Choroid plexus epithelial cell (primary cell): ENCODE results near the gene AMOTL2.
A peak's percentile ranks its signal among the peaks of the same experiment; 100 is the strongest.

Experiments used
- DNase-seq: peaks from one replicate; pipeline ENCODE4 v3.0.0-alpha.2; 2010; ENCODE audit warnings: low read depth
- H3K4me3 ChIP-seq: 2 replicates; pipeline ENCODE4 v1.5.1; 2011; ENCODE audit warnings: low read depth, mild to moderate bottlenecking, control low read depth, low read length, moderate library complexity
- TF ChIP-seq, protein P1 (sequence below): conservative IDR thresholded peaks from 2 replicates; pipeline ENCODE4 v1.5.1; 2011; ENCODE audit warnings: low read depth, mild to moderate bottlenecking, control low read depth, inconsistent platforms, low read length, moderate library complexity

The AMOTL2 gene

GRCh38 chr3:134370611-134371531, 3.4 kb downstream of the AMOTL2 start:
- DNase-seq = no peak
- peak overlapping the region; percentile 91 for H3K4me3 ChIP-seq
- TF ChIP-seq, protein P1, sequence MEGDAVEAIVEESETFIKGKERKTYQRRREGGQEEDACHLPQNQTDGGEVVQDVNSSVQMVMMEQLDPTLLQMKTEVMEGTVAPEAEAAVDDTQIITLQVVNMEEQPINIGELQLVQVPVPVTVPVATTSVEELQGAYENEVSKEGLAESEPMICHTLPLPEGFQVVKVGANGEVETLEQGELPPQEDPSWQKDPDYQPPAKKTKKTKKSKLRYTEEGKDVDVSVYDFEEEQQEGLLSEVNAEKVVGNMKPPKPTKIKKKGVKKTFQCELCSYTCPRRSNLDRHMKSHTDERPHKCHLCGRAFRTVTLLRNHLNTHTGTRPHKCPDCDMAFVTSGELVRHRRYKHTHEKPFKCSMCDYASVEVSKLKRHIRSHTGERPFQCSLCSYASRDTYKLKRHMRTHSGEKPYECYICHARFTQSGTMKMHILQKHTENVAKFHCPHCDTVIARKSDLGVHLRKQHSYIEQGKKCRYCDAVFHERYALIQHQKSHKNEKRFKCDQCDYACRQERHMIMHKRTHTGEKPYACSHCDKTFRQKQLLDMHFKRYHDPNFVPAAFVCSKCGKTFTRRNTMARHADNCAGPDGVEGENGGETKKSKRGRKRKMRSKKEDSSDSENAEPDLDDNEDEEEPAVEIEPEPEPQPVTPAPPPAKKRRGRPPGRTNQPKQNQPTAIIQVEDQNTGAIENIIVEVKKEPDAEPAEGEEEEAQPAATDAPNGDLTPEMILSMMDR = no peak

GRCh38 chr3:134369861-134370596, 4.2 kb downstream of the AMOTL2 start:
- DNase-seq = no peak

DNA sequence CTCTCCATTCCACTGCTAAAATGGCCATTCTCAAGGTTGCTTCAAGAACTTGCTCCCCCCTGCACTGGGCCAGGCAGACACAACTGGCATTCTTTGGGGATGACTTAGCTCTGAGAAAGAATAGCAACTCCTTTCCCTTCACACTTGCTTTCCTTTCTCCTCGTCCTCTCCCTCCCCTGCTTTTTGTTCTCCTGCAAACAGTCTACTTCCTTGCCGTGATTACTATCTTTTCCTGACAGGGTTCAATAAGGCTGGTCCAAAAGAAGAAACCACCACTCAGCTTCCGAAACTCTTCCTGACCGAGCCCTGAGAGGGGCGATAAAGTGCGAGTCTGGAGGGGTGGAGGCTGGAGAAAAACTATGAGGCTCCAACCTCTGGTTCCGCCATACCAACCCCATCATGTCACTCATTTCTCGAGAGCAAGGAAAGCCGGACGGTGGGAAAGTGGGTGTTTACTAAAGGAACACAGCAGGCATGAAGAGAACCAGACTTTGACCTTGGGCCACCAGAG, 5.0 kb downstream of the AMOTL2 start:
- peak; percentile 84 for DNase-seq
- TF ChIP-seq, protein P1 = no peak
- no peak overlapping the region for H3K4me3 ChIP-seq

More at GRCh38 chr3:134369861-134370596, 4.2 kb downstream of the AMOTL2 start:
- no peak overlapping the region for H3K4me3 ChIP-seq
- TF ChIP-seq, protein P1 = no peak

- DNase-seq = no peak
- TF ChIP-seq, protein P1 = no peak
- no peak overlapping the region for H3K4me3 ChIP-seq
Observed at GRCh38 chr3:134368751-134369105, 5.5 kb downstream of the AMOTL2 start.

GRCh38 chr3:134367869-134368750, 6.1 kb downstream of the AMOTL2 start:
- TF ChIP-seq, protein P1 = no peak
- DNase-seq = no peak
- H3K4me3 ChIP-seq = no peak overlapping the region

GRCh38 chr3:134366928-134367811, 7.1 kb downstream of the AMOTL2 start:
- H3K4me3 ChIP-seq = no peak overlapping the region
- TF ChIP-seq, protein P1 = peak; percentile 39
- peak; percentile 18 for DNase-seq
